Measurements from ENCODE around the gene PLB1.

Gene PLB1

GRCh38 chr2:28506112-28506910 is 10.5 kb downstream of the PLB1 start:
- no peak for DNase-seq

DNA sequence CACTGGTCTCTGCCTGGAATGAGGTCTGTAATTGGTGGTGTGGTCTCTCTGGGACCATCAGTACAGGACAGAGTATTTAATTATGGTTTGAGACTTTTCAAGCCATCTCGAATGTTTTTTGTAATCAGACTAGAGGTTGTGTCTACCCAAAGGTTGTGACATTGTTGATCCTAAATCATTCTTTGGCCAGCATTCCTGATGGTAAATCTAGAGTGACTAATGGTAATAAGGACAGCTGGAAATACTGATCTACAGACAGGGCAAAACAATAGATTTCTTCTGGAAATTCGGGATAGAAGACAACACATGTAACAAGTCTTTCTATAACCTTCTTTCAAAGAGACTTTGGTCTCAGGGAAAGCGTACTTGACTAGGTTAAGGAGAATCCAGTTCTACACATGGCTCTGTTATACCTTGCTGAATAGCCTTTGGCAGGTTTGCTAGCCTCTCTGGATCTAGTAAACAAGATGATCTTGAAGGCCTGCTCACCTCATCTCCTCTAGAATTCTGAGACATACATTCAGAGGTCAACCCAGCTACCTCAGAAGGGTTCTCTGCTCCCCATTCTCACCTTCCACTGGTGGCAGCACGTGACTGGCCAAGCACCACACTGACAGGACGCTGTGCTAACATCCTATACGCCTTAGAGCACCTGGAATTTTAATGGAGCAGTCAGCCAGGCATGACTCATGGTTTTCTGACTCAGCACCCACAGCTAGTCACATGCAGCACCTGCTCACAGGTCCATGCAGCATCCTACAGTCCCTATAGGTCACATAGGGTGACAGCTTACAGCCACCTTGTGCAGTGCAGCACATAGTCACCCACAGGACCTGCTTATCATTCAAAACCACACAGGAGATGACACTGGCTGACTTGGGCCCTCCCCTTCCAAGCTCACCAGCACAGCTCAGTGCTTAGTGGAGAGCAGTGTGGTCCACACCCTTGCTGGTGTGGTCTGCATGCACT is 12.2 kb downstream of the PLB1 start:
- no peak for DNase-seq

DNA sequence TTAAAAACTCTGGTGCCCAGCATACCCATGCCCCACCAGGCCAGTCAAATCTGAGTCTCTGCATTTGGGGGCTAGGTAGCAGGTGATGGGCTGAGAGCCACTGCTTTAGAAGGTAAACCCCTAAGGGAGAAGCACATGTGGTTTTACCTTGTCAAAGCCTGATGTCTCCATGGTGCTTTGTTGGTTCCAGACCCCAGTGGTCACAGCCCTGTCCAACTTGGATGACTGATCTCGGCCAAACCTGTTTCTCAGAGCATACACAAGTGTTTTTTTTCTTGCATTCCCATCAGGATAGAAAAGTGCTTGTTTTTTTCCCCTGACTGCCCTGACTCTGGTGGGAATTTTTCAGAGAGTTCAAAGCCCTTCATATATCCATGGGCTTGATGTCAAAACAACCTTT is 13.5 kb downstream of the PLB1 start:
- DNase-seq: no peak

GRCh38 chr2:28510184-28510583 is 14.3 kb downstream of the PLB1 start:
- DNase-seq: no peak

- no peak for DNase-seq
Measured at GRCh38 chr2:28511871-28512606, 16.2 kb downstream of the PLB1 start.

GRCh38 chr2:28512607-28512965 is 16.7 kb downstream of the PLB1 start:
- no peak for DNase-seq

- DNase-seq: no peak
Measured at GRCh38 chr2:28513097-28513496, 17.2 kb downstream of the PLB1 start.

DNA sequence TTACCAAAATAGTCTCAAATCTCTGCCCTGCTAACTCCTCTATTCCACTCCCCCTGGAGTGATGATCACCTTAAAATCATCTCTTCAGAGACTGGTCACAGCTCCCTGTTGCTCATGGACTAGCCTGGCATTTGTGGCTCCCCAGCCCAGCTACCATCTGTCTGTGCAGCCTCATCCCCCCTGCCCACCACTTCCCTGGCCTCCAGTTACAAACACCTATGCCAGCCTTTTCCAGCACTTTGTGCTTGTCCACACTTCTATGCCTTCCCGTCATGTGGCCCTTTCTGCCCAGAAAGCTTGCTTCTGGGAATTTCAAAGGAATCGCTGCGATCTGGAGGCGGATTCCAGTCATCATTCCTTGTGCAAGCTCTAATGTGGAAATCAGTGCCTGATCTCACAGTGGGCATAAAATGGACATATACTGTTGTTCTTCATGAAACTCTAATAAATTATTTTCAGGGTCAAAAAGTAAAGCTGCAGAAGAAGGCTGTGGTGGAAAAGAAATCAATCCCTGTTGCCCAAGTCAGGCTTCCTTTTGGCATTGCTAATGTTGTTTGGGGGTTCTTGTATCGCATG is 19.4 kb downstream of the PLB1 start:
- no peak for DNase-seq

DNA sequence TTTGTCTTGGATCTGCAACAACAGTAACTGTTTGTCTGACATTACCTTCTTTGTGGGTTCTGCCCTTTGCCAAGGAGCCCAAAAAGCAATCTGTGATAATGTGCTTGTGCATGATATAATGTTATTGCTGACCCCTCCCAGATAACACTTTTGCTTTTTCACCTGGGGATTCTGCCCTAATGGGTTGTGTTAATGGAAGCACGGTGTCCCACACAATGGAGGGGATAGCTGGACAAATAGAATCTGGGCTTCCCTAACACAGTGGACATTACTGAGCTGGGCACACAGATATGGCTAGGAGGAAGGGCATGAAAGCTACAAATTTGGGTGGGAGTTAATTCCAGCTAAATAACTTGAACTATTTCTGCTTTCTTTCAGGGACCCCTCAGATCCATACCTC is 20.6 kb downstream of the PLB1 start:
- no peak for DNase-seq

- no peak for DNase-seq
Measured at GRCh38 chr2:28516950-28517349, 21.1 kb downstream of the PLB1 start.

DNA sequence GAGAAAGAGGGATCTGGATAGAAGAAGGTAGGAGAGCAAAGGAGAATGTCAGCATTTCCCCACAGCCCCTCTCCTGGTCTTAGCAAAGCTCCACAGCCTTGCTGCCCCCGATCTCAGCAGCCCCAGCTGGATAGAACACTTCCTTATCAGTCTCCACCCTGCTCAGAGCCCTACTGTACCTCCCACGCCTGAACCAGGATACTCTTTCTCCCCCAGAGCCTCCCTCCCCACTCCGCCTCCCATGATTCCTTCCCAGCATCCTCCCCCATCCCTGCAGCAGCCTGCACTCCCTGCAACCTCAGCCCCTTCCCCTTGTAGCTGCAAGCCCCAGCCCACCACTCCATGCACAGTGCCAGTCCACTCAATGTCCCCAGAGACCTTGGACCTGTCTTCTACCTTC is 25.8 kb downstream of the PLB1 start:
- DNase-seq: no peak

GRCh38 chr2:28522481-28522880 is 26.6 kb downstream of the PLB1 start:
- DNase-seq: no peak

- DNase-seq: no peak
Measured at GRCh38 chr2:28523902-28524301, 28.0 kb downstream of the PLB1 start.

DNA sequence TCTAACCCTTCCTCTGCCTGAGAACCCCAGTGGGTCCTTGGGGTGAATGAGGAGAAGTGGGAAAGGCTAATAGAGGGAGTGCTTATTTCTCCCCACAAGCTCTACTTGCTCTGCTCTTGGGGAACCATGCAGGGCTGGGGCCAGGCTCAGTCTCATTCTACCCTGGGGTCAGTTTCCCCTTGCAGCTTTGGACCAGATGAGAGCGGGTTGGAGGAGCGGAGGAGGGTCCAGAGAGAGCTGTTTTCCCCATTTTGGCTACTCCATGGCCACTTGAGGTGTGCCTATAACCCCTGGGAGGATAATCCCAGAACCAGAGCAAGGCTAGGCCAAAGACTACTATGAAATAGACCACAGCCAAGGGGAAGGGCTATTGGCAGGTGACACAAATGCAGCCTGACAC is 29.6 kb downstream of the PLB1 start:
- no peak for DNase-seq

GRCh38 chr2:28526527-28527132 is 30.8 kb downstream of the PLB1 start:
- no peak for DNase-seq

GRCh38 chr2:28527196-28527595 is 31.3 kb downstream of the PLB1 start:
- DNase-seq: no peak

- DNase-seq: peak; percentile 30
Measured at GRCh38 chr2:28528206-28528605, 32.3 kb downstream of the PLB1 start.

DNA sequence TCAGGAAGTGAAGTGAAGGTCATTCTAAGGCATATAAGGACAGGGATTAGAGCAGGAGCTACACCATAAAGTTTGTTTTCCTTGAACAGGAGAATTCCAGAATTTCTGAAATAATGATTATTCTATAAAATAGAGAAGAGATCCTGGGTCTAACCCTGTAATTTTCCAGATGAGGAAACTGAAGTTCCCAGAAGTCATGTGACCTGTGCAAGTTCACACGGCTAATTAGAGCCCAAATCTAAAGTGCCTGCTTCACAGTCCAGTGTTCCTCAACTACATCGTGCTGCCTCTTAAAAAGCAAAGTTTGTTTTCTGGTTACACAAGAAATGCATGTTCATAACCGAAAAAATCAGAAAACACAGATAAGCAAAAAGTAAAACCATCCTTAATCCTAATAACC is 34.9 kb downstream of the PLB1 start:
- DNase-seq: no peak

DNA sequence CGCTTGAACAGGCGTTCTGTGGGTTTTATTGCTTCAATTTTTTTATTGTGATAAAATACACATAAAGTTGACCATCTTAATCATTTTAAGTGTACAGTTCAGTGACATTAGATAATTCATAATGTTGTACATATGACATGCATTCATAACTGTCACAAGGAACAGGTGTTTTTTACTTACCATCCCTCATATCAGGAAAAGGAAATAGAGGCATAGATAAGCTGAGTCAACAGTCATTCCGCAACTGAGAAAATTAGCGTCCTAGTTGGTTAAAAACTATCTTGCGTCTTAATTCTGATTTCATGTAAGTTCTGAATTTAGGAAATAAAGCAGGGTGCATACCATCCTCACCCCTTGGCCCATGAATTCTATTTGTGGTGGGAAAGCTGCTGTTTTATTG is 36.5 kb downstream of the PLB1 start:
- no peak for DNase-seq

- DNase-seq: no peak
Measured at GRCh38 chr2:28533044-28533680, 37.3 kb downstream of the PLB1 start.

GRCh38 chr2:28534817-28535216 is 39.0 kb downstream of the PLB1 start:
- DNase-seq: no peak

DNA sequence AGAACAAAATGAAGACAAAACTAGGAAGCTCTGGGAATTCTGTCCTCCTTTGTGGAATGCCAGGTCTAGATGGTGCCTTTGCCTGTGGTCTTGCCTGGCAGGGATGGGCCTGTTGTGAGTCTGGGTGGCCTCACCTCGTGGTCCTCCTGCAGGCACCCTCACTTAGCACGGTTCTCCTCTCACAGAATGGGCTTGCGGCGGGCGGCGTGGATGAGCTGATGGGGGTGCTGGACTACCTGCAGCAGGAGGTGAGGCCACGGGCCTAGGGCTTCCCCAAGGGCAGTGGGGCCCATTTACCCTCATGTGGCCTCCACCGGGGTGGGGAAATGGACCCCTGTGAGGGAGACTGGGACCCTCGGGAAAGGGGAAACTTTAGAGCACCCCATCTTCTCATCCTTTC is 42.3 kb downstream of the PLB1 start:
- DNase-seq: no peak

Measured in retina (tissue), 1 donor.